Testis (tissue), 3 donors: ENCODE results near the gene C2orf92. TPM values are rescaled to one million over a fixed set of nuclear protein-coding genes. Genes with fewer than 3 reads are reported as not detected.

Experiments
- DNase-seq: peaks from one replicate; pipeline ENCODE4 v3.0.0-alpha.2; 2019
- H3K27ac ChIP-seq, 2 donors: fragments of 200-600 bp; sonication (generic); one replicate each; pipeline ENCODE4 v1.5.1; 2019
- H3K27me3 ChIP-seq: fragments of 200-600 bp; sonication (generic); one replicate; pipeline ENCODE4 v1.5.1; 2019
- H3K36me3 ChIP-seq: fragments of 200-600 bp; sonication (generic); one replicate; pipeline ENCODE4 v1.5.1; 2017; ENCODE audit warnings: low read depth; ENCODE audit errors: missing control alignments
- H3K4me1 ChIP-seq: fragments of 200-600 bp; sonication (generic); one replicate; pipeline ENCODE4 v1.5.1; 2019
- H3K4me3 ChIP-seq, 2 donors: fragments of 200-600 bp; sonication (generic); one replicate each; pipeline ENCODE4 v1.5.1; 2017 to 2019
- H3K9me3 ChIP-seq: fragments of 200-600 bp; sonication (generic); one replicate; pipeline ENCODE4 v1.5.1; 2017
- CTCF ChIP-seq, 3 experiments: fragments of 450-650 bp in 2 of 3; fragments of 200-600 bp in 1 of 3; sonication (generic) in 1 of 3; IDR thresholded peaks; one replicate each; pipeline ENCODE4 v1.5.1; 2016 to 2019; ENCODE audit warnings: antibody characterized with exemption in 3 of 3, mild to moderate bottlenecking in 2 of 3, moderate library complexity in 1 of 3
- POLR2A ChIP-seq: fragments of 450-650 bp; IDR thresholded peaks from one replicate; pipeline ENCODE4 v1.6.1; 2017; ENCODE audit warnings: antibody characterized with exemption, mild to moderate bottlenecking, moderate library complexity
- WGBS, 2 donors: methylation state at CpG; one replicate each; pipeline ENCODE4 v1.1.5; 2018; 5-methylcytosine and 5-hydroxymethylcytosine counted together
- intact Hi-C: fragments of 100-400 bp; cut with DNase I; formaldehyde crosslinking; loops from one replicate; pipeline ENCODE4 v1.15.1; 2023; ENCODE audit warnings: low total_unique reads
- polyA plus RNA-seq: library from polyadenylated mRNA; stranded (reverse); fragments of 350-450 nt; fragmentation: Illumina TruSeq; extraction: RNeasy Lipid Tissue Mini Kit (QIAGEN cat#74804); gene quantifications from one replicate; pipeline ENCODE4 v1.2.3, GENCODE V29; 2014; ENCODE audit warnings: low read depth, low replicate concordance; ENCODE audit not compliant: insufficient read depth
- total RNA-seq, 2 donors: library from RNA; depleted of rRNA; stranded (reverse); fragments of >200 nt; gene quantifications; one replicate each; pipeline ENCODE4 v1.2.3, GENCODE V29; 2016

Gene C2orf92
- total and polyA plus RNA-seq, 3 donors from 2014 or later: 27.8 to 51.2 (median 35.7) TPM

- intact Hi-C loops: no loop called here
- WGBS, 2 donors: 6 to 7% methylated on average over 18 to 19 of the region's 19 CpGs
Observed at GRCh38 chr2:97645112-97645694, 24.3 kb upstream of the C2orf92 start.

GRCh38 chr2:97645695-97646629, 23.6 kb upstream of the C2orf92 start, which contains the start of gene COX5B:
Gene COX5B (plus strand): TSS chr2:97646062. CDS start chr2:97646087, 25 bp downstream.
- peaks cover 6% of the 10 kb centered on the region for H3K4me1 ChIP-seq
- intact Hi-C loops: no loop called here
- peak; percentile 99 for DNase-seq
- H3K36me3 ChIP-seq: no peaks in the 10 kb centered on the region
- H3K27ac ChIP-seq: peak within 1 kb of the TSS; percentile 87 to 94
- no peaks in the 10 kb centered on the region for H3K27me3 ChIP-seq
- TF ChIP-seq POLR2A (no peak), CTCF (IDR thresholded peaks at IDR 0.05) (no peak)
- WGBS, 2 donors: 1% methylated on average over 24 to 57 of the region's 63 CpGs
- peak within 1 kb of the TSS; percentile 82 to 96 for H3K4me3 ChIP-seq
- no peaks in the 10 kb centered on the region for H3K9me3 ChIP-seq

More at GRCh38 chr2:97645112-97645694, 24.3 kb upstream of the C2orf92 start:
- Histone ChIP-seq H3K27ac (peak overlapping the region; percentile 87 to 94), H3K27me3 (no peaks in the 10 kb centered on the region), H3K36me3 (no peaks in the 10 kb centered on the region), H3K9me3 (no peaks in the 10 kb centered on the region), H3K4me3 (peak overlapping the region; percentile 82 to 96), H3K4me1 (peaks cover 6% of the 10 kb centered on the region)
- DNase-seq: no peak
- no peak for TF ChIP-seq CTCF (IDR thresholded peaks at IDR 0.05)

- 37 to 67% methylated on average over 4 of the region's 4 CpGs for WGBS, 2 donors
- no peak for DNase-seq
- intact Hi-C loops: no loop called here
- Histone ChIP-seq H3K27me3 (no peaks in the 10 kb centered on the region), H3K9me3 (no peaks in the 10 kb centered on the region), H3K27ac (no peak overlapping the region), H3K4me3 (peak overlapping the region in 1 of 2 donors; percentile 96), H3K4me1 (peaks cover 6% of the 10 kb centered on the region), H3K36me3 (no peaks in the 10 kb centered on the region)
- no peak for TF ChIP-seq CTCF (IDR thresholded peaks at IDR 0.05)
- TF ChIP-seq POLR2A: no peak
Observed at GRCh38 chr2:97646977-97647376, 22.5 kb upstream of the C2orf92 start.

- Histone ChIP-seq H3K27me3 (no peaks in the 10 kb centered on the region), H3K4me1 (peaks cover 6% of the 10 kb centered on the region), H3K27ac (no peak overlapping the region), H3K4me3 (no peak overlapping the region), H3K9me3 (no peaks in the 10 kb centered on the region), H3K36me3 (no peaks in the 10 kb centered on the region)
- intact Hi-C loops: no loop called here
- DNase-seq: no peak
- TF ChIP-seq POLR2A (no peak), CTCF (IDR thresholded peaks at IDR 0.05) (no peak)
- WGBS, 2 donors: 75 to 78% methylated on average over 4 of the region's 4 CpGs
Observed at GRCh38 chr2:97651114-97651513, 18.4 kb upstream of the C2orf92 start.
